Epithelial cell of proximal tubule (primary cell): ENCODE results near the gene SH3PXD2A. TPM values are rescaled to one million over a fixed set of nuclear protein-coding genes. Genes with fewer than 3 reads are reported as not detected.

ENCODE experiments used
- DNase-seq: peaks from one replicate; pipeline ENCODE4 v3.0.0-alpha.2; 2011; ENCODE audit warnings: low read depth
- H3K4me3 ChIP-seq: 2 replicates; pipeline ENCODE4 v1.5.1; 2011; ENCODE audit warnings: low read depth, mild to moderate bottlenecking, low read length
- total RNA-seq: library from RNA; depleted of rRNA; stranded (reverse); fragments of >200 nt; gene quantifications from 2 replicates; pipeline ENCODE4 v1.2.3, GENCODE V29; 2015
- TF ChIP-seq, protein P1 (sequence below): conservative IDR thresholded peaks from 2 replicates; pipeline ENCODE4 v1.5.1; 2012; ENCODE audit warnings: low read depth, mild to moderate bottlenecking, low read length

SH3PXD2A gene
- total RNA-seq, 1 donor from 2014 or later: 5.8 TPM

- DNase-seq: no peak
- TF ChIP-seq, protein P1, sequence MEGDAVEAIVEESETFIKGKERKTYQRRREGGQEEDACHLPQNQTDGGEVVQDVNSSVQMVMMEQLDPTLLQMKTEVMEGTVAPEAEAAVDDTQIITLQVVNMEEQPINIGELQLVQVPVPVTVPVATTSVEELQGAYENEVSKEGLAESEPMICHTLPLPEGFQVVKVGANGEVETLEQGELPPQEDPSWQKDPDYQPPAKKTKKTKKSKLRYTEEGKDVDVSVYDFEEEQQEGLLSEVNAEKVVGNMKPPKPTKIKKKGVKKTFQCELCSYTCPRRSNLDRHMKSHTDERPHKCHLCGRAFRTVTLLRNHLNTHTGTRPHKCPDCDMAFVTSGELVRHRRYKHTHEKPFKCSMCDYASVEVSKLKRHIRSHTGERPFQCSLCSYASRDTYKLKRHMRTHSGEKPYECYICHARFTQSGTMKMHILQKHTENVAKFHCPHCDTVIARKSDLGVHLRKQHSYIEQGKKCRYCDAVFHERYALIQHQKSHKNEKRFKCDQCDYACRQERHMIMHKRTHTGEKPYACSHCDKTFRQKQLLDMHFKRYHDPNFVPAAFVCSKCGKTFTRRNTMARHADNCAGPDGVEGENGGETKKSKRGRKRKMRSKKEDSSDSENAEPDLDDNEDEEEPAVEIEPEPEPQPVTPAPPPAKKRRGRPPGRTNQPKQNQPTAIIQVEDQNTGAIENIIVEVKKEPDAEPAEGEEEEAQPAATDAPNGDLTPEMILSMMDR: no peak
- no peak overlapping the region for H3K4me3 ChIP-seq
These were observed 108.8 kb downstream of the SH3PXD2A start for GRCh38 chr10:103746598-103746997.

- TF ChIP-seq, protein P1: no peak
- no peak for DNase-seq
- H3K4me3 ChIP-seq: no peak overlapping the region
These were observed 109.8 kb downstream of the SH3PXD2A start for GRCh38 chr10:103745341-103746247.

DNA sequence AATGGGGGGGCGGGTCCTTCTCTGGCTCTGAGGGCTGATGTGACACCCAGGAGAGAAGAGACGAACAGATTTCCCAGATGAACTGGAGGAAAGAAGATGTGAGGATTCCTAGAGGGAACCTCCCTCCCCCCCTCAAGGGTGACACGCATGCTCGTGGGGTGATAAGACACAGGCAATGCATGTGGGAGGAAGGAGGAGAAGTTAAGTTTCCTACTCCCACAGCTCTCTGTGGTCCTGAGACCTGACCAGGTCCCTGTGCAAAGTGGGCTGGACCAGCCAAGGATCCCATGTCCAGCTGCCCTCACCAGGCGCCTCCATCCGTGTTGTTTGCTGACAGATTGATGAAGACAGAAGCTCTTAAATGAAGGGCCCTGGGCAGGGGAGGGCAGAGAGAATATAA lies 112.6 kb downstream of the SH3PXD2A start:
- TF ChIP-seq, protein P1: no peak
- no peak overlapping the region for H3K4me3 ChIP-seq

DNA sequence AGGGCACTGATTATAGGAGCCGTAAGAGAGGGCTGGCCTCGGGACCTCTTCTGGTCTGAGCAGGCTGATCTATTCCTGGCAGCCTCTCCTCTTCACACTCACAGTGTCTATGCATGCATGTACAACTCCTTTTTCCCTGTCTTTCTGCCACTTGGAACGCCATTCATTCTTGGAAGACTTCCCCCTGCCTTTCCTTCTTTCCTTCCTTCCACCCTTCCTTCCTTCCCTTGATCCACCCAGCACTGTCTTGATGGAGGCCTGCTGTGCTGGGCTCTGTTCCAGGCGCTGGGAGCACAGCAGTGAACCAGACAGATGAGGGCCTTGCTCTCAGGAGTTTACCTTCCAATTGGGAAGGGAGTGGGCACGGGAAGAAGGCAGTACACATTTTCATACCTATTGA lies 114.8 kb downstream of the SH3PXD2A start:
- no peak for DNase-seq
- TF ChIP-seq, protein P1: no peak
- no peak overlapping the region for H3K4me3 ChIP-seq

More for the DNA sequence above, 112.6 kb downstream of the SH3PXD2A start:
- no peak for DNase-seq

DNA sequence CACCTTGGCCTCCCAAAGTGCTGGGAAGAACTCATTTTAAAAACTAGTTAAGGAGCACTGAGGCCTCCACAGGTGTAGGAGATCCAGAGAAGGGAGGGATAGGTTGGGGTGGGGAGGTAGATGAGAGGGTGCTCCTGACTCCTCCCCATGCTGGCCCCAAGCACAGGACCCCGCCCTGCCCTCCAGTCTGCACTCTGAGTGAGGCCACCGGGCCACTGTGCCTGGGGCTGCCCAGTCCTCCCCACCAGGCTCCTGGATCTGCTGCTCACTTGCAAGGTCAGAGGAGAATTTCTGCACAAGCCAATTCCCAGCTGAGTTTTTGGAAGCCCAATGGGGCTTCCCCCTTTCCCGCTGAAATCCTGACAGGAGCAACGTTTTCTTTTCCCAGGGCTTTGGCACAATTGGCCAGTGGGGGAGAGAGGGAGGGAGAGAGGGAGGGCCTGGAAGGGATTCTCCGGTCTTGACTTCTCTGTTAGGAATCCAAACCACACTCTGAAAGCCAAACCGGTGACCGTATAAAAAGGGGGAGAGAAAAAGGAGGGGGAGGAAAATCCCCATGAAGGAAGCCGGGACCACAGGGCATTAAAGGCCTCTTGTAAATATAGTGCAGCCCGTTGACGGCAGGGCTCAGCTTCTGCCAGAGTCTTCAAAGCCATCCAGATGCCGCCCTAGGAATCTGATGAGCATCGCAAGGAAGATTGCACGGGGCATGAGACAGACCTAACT lies 116.2 kb downstream of the SH3PXD2A start:
- no peak overlapping the region for H3K4me3 ChIP-seq
- peak; percentile 75 for DNase-seq
- TF ChIP-seq, protein P1: no peak

DNA sequence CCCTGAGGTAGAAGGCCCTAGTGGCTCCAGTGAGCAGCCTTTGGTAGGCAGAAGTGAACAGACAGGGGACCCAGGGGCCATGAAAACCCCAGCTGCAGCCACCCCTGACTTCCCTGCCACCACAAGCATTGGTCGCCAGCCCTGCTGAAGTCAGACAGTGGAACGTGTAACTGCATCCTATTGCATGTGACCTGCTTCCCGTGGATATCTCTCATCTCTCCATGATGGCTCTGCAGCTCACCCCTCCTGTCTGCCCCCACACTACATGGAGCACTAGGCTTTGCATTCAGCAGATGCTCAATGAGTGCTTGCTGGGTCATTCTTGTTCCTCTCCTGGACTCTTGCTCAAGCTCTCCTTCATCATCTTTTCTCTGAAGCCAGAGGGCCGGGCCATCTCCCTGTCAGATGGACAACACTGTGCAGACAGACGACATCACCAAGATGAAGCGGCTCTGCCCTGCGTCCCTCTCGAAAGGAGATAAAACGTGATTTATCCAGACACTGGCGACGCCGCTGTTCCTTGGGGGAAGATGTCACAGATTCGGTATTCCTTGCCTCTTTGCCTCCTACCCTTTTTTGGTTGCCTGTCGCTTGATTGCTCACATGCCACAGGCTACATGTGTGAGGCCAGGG lies 117.5 kb downstream of the SH3PXD2A start:
- TF ChIP-seq, protein P1: no peak
- no peak for DNase-seq
- H3K4me3 ChIP-seq: no peak overlapping the region
